ENCODE measurements around the gene TMEM140. TPM values are rescaled to one million over a fixed set of nuclear protein-coding genes. Genes with fewer than 3 reads are reported as not detected.

TMEM140 gene
- total and polyA plus RNA-seq, 9 of the 15 experiments (the other 6 are each of a cell fraction or from before 2014, with no cell fraction given): 0.03 to 0.82 (median 0.23) TPM

DNA sequence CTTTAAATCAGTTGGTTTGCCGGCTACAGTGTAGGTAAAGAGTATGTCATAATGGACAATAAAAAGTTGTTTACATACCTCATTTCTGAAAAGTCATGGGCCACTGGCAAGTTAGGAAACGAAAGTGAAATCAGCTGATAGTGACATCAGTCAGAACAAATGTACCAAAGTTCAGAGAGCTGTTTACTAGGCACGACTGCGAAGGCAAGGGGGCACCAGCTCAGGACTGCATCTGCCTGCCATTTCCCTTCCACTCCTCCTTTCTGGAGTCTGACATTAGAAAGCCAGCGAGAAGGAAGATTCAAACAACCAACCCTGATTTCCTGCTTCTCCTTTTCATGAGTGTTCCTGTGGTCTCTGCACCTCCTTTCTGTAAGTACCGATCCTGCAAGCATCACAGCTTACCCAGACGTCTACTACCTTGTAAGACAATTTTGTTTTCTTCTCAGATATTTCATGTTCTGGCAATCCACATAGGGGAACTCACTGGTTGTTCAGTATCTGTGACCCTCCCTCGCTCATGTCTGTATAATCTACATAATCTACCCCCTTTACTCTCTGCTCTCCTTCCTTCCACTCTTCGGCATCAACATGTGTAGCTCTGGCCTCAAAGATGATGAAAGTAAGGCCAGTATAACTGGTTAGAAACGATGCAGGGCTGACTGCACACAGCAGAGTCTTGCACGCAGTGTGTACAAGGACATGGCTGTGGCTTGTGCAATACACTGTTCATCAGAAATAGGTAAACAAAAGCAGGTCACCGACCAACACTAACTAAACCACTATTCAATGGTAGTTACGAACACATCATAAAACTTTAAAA, at the start of gene TMEM140 (continued):
- TF ChIP-seq, protein P1, sequence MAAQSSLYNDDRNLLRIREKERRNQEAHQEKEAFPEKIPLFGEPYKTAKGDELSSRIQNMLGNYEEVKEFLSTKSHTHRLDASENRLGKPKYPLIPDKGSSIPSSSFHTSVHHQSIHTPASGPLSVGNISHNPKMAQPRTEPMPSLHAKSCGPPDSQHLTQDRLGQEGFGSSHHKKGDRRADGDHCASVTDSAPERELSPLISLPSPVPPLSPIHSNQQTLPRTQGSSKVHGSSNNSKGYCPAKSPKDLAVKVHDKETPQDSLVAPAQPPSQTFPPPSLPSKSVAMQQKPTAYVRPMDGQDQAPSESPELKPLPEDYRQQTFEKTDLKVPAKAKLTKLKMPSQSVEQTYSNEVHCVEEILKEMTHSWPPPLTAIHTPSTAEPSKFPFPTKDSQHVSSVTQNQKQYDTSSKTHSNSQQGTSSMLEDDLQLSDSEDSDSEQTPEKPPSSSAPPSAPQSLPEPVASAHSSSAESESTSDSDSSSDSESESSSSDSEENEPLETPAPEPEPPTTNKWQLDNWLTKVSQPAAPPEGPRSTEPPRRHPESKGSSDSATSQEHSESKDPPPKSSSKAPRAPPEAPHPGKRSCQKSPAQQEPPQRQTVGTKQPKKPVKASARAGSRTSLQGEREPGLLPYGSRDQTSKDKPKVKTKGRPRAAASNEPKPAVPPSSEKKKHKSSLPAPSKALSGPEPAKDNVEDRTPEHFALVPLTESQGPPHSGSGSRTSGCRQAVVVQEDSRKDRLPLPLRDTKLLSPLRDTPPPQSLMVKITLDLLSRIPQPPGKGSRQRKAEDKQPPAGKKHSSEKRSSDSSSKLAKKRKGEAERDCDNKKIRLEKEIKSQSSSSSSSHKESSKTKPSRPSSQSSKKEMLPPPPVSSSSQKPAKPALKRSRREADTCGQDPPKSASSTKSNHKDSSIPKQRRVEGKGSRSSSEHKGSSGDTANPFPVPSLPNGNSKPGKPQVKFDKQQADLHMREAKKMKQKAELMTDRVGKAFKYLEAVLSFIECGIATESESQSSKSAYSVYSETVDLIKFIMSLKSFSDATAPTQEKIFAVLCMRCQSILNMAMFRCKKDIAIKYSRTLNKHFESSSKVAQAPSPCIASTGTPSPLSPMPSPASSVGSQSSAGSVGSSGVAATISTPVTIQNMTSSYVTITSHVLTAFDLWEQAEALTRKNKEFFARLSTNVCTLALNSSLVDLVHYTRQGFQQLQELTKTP (IDR thresholded peaks at IDR 0.05; ENCODE audit: low read depth in 1 of 2, partially characterized antibody in 2 of 2): peak in 1 of 2 experiments; percentile 23
- TF ChIP-seq CEBPG (CRISPR knock-in tag; IDR thresholded peaks at IDR 0.05) (0 out of 2 replicates have a peak, but pooled peaks have one; percentile 16), CEBPG (tag; conservative IDR thresholded peaks at IDR 0.05 in 1 of 2, IDR thresholded peaks at IDR 0.05 in 1 of 2) (peak; percentile 79 to 95), RAD51 (IDR thresholded peaks at IDR 0.05; ENCODE audit: borderline replicate concordance, low read depth) (peak; percentile 32; the same call in 1 of the 2 replicates), PHB2 (IDR thresholded peaks at IDR 0.05; ENCODE audit: low read depth) (no peak), COPS2 (conservative IDR thresholded peaks at IDR 0.05) (no peak), ZNF717 (CRISPR knock-in tag; IDR thresholded peaks at IDR 0.05) (no peak), ZNF41 (CRISPR knock-in tag; conservative IDR thresholded peaks at IDR 0.05) (no peak), STAT5B (CRISPR knock-in tag; IDR thresholded peaks at IDR 0.05) (no peak), PHF8 (IDR thresholded peaks at IDR 0.05; ENCODE audit: borderline replicate concordance, low read length) (no peak; the same call in 1 of the 2 replicates), NR1H2 (CRISPR knock-in tag; IDR thresholded peaks at IDR 0.05) (no peak), FOXP1 (CRISPR knock-in tag; IDR thresholded peaks at IDR 0.05) (no peak), RB1 (IDR thresholded peaks at IDR 0.05; ENCODE audit: low read depth) (no peak), HDAC1 (IDR thresholded peaks at IDR 0.05) (0 out of 4 replicates have a peak, but pooled peaks of 1 of the 2 experiments have one; percentile 40), GATAD2A (IDR thresholded peaks at IDR 0.05) (no peak), KLF13 (tag; IDR thresholded peaks at IDR 0.05; ENCODE audit: borderline replicate concordance, low read depth) (no peak), ESRRB (CRISPR knock-in tag; IDR thresholded peaks at IDR 0.05; ENCODE audit: borderline replicate concordance) (no peak), SMAD3 (CRISPR knock-in tag; conservative IDR thresholded peaks at IDR 0.05) (no peak), ZNF644 (tag; IDR thresholded peaks at IDR 0.05; ENCODE audit: low read depth) (peak; percentile 53)
- TF ChIP-seq, protein P2, sequence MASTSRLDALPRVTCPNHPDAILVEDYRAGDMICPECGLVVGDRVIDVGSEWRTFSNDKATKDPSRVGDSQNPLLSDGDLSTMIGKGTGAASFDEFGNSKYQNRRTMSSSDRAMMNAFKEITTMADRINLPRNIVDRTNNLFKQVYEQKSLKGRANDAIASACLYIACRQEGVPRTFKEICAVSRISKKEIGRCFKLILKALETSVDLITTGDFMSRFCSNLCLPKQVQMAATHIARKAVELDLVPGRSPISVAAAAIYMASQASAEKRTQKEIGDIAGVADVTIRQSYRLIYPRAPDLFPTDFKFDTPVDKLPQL (IDR thresholded peaks at IDR 0.05; ENCODE audit: extremely low read depth, insufficient read length): no peak
- TF ChIP-seq, protein P3, sequence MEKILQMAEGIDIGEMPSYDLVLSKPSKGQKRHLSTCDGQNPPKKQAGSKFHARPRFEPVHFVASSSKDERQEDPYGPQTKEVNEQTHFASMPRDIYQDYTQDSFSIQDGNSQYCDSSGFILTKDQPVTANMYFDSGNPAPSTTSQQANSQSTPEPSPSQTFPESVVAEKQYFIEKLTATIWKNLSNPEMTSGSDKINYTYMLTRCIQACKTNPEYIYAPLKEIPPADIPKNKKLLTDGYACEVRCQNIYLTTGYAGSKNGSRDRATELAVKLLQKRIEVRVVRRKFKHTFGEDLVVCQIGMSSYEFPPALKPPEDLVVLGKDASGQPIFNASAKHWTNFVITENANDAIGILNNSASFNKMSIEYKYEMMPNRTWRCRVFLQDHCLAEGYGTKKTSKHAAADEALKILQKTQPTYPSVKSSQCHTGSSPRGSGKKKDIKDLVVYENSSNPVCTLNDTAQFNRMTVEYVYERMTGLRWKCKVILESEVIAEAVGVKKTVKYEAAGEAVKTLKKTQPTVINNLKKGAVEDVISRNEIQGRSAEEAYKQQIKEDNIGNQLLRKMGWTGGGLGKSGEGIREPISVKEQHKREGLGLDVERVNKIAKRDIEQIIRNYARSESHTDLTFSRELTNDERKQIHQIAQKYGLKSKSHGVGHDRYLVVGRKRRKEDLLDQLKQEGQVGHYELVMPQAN (IDR thresholded peaks at IDR 0.05; ENCODE audit: borderline replicate concordance): no peak

All from K562 (cell line).